Suprapubic skin (tissue), 4 donors: Measurements from ENCODE around the gene RAX.

ENCODE experiments used
- CTCF ChIP-seq, 2 donors: fragments of 200-600 bp in 1 of 2; fragments of 450-650 bp in 1 of 2; sonication (generic) in 1 of 2; IDR thresholded peaks; one replicate each; pipeline ENCODE4 v1.5.1; 2016 to 2019; ENCODE audit warnings: antibody characterized with exemption in 2 of 2, mild to moderate bottlenecking in 1 of 2, moderate library complexity in 1 of 2
- EP300 ChIP-seq: sonication (generic); formaldehyde crosslinking; IDR thresholded peaks from one replicate; pipeline ENCODE4 v1.6.1; 2017; ENCODE audit warnings: antibody characterized with exemption
- POLR2A ChIP-seq, 2 donors: fragments of 450-650 bp; IDR thresholded peaks; one replicate each; pipeline ENCODE4 v1.6.1; 2017; ENCODE audit warnings: antibody characterized with exemption in 2 of 2, mild to moderate bottlenecking in 2 of 2, moderate library complexity in 2 of 2
- POLR2AphosphoS5 ChIP-seq, 3 donors: sonication (generic); formaldehyde crosslinking; IDR thresholded peaks; one replicate each; pipeline ENCODE4 v1.6.1; 2017; ENCODE audit warnings: antibody characterized with exemption in 3 of 3

GRCh38 chr18:59231877-59232276, 41.4 kb downstream of the RAX start:
- TF ChIP-seq CTCF (IDR thresholded peaks at IDR 0.05) = no peak
- no peak for TF ChIP-seq POLR2A (IDR thresholded peaks at IDR 0.05)
- TF ChIP-seq POLR2AphosphoS5 (IDR thresholded peaks at IDR 0.05) = no peak
- no peak for TF ChIP-seq EP300
